OCI-M2 (cell line): Measurements from ENCODE around the gene FAM78B.

Source experiments
- DNase-seq: peaks from one replicate; lab custom pipeline; 2025; ENCODE audit not compliant: unreplicated experiment; lab: John Stamatoyannopoulos, UW

Gene FAM78B

GRCh38 chr1:166120281-166120680 lies 46.5 kb downstream of the FAM78B start:
- DNase-seq: no peak

- DNase-seq: no peak
These were observed 47.3 kb downstream of the FAM78B start for GRCh38 chr1:166119471-166119965.

DNA sequence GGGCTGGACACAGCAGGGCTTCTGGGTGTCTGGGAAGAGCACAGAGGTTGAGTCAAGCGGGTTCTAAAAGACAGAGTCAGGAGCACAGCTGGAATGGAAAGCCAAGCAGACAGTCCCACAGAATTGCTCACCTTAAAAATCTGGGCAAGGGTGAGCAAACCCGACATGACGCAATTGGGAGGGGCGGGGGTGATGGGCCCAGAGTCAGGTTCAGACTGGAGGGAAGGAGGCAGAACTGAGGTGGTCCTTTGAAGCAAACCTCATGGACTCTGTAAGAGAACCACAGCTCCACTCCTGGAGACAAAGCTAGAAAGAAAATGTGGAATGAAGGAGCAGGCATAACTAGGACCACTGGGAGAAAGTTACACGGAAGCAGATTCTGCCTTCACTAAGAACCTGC lies 49.0 kb downstream of the FAM78B start:
- no peak for DNase-seq

DNA sequence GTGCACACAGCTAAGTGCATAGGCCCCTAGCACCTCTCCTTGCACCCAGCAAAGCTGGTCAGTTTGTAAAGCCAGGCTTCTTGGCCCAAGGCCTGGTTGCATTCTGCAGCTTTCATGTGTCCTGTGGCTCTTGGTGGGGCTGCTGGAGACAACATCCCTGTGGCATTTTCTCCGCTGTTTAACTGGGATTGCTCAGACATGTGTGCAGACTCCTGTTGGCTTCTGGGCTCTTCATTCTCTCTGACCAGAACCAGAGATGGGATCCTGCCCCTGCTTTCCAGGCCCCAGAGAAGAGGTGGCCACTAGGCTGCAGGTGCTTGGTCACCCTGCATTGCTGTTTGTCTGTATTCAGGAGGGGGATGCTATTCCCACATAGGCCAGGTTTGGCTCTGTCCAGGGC lies 50.8 kb downstream of the FAM78B start:
- no peak for DNase-seq

- no peak for DNase-seq
These were observed 52.4 kb downstream of the FAM78B start for GRCh38 chr1:166114419-166114818.

- no peak for DNase-seq
These were observed 53.2 kb downstream of the FAM78B start for GRCh38 chr1:166113630-166114029.

GRCh38 chr1:166113031-166113430 lies 53.8 kb downstream of the FAM78B start:
- no peak for DNase-seq

GRCh38 chr1:166112425-166112824 lies 54.4 kb downstream of the FAM78B start:
- no peak for DNase-seq

DNA sequence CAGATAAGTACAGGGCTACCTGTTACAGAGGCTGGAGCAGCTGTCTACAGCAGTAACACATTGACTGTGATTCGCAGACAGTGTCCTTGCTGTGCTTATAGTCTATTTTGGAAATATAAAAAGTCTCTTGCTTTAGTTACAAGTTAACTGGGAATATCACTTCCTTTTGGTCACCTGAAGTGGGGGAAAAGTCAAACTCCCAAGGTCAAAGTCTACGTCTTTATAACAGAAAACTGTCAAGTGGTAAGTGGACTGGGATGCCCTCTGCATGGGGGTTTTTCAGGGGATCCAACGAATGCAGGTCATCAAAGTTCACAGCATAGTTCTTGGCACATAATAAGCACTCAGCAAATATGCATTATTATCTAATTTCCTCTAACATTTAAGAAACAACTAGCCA lies 55.4 kb downstream of the FAM78B start:
- DNase-seq: no peak

- DNase-seq: no peak
These were observed 76.6 kb downstream of the FAM78B start for GRCh38 chr1:166090244-166090643.

DNA sequence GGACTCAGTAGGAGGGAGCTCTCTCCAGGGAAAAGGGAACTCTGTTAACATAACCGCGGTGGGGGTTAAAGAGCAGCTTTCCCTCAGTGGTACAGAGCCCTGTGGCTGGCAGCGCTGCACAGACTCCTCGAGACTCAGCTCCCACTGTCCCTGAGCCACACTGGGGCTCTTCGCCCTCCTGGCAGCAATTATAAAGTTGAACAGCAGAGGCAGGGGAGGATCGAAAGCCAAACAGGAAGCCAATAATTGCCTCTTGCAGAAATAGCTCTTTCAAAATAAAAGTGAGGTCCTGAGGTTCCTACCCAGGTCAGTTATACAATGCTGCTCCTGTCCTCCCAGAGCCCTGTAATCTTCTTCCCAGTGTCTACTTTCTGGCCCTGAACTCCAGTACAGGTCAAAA lies 77.0 kb downstream of the FAM78B start:
- DNase-seq: no peak

DNA sequence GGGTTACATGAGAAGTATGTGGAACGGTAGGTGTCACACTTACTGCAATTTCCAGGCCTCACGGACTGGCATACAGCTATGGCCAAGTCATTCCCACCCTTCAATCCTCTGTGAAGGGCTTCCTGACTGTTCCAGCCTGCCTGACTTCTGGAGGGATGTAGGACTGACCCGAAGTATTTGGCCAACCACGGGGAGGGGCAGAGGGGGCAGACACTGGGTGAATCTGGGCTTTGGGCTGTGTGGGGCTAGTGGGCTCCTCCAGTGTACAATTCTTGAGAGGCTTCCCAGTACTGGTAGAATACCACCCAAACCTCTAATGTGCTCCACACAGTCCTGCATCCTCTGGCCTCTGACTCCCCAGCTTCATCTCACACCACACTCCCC lies 78.2 kb downstream of the FAM78B start:
- no peak for DNase-seq

DNA sequence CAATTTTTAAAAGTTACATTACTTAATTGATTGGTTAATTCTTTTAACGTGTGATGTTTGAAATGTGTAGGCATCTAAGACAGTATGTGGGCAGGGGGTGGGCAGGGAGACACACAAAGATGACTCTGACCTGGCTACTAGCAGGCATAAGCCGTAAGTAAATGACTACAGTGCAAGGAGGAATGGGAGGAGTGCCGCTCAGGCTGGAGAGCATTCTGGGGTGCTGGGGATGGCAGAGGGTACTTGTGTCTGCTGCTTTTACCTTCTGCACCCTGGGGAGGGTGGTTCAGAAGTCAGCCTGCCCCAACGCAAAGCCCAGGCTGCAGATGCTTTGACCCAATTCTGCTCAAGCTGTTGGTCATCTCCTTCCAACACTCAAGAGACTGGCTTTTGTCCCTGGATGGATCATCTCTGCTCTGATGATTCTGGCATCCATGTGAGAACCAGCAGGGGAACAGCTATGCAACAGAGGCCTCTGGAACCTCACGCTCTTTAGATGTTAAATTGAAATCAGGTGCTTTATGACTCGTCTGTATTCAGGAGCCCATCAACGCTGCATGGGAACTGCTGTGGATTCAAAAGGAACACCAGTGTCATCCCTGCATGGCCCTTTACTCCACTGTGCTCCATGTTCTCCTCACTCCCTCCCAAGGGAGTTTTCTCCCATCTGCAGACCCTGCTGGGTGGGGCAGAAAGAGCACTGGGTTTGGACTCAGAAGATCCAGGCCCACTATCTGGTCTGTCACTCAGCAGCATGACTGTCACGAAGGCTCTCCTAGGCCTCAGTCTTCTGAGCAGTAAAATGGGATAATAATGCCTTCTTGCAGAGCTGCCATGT lies 78.8 kb downstream of the FAM78B start:
- no peak for DNase-seq

- no peak for DNase-seq
These were observed 80.5 kb downstream of the FAM78B start for GRCh38 chr1:166086113-166086883.

DNA sequence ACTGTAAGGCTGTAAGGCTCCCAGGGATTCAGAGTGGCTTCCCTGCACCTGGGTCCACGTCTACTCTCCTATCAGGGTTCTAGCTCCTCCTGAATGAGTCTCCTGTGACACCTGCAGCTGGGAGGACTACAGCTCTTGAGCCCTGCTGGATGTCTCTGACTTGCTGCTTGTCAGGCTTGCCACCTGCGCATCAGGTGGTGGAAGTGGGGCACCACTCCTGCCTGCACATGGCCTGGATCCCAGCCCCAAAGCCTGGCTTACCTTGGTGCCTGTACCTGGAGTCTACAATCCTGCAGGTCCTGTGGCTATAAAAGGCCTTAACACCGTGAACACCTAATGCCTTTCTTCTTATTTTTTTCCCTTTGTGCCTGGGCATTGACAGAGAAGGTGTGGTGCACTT lies 82.2 kb downstream of the FAM78B start:
- DNase-seq: no peak

DNA sequence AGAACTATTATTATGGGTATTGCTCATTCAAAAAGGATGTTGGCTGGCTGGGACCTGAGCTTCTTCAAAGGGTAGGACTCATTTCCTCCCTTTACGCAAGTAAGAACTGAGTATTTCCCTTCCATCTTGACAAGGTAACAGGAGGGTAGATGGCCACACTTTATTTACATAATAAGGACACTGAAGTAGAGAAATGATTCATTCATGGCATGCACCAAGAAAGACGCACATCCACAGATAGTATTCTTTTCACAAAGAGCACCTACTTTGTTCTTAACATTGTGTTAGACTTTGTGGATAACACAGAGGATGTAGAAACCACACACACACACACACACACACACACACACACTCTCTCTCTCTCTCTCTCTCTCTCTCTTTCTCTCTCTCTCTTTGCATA lies 82.9 kb downstream of the FAM78B start:
- no peak for DNase-seq

DNA sequence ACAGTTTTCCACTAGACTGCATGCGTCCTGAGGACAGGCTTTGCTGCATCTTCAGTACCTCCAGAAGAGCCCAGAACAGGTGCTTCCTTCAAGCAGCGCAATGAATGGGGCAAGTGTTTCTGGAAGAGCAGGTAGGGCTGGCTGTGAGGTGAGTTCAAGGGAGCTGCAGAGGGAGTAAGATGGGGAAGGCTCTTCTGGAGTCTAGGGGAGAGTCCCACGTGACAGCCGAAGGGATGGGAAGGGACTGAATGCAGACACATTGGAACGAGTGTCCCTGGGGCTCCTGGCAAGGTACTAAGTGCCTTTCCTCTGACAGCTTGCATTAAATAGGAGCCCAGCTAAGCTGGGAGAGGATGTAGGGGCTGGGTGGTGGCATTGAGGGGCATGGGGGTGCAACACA lies 84.2 kb downstream of the FAM78B start:
- no peak for DNase-seq

DNA sequence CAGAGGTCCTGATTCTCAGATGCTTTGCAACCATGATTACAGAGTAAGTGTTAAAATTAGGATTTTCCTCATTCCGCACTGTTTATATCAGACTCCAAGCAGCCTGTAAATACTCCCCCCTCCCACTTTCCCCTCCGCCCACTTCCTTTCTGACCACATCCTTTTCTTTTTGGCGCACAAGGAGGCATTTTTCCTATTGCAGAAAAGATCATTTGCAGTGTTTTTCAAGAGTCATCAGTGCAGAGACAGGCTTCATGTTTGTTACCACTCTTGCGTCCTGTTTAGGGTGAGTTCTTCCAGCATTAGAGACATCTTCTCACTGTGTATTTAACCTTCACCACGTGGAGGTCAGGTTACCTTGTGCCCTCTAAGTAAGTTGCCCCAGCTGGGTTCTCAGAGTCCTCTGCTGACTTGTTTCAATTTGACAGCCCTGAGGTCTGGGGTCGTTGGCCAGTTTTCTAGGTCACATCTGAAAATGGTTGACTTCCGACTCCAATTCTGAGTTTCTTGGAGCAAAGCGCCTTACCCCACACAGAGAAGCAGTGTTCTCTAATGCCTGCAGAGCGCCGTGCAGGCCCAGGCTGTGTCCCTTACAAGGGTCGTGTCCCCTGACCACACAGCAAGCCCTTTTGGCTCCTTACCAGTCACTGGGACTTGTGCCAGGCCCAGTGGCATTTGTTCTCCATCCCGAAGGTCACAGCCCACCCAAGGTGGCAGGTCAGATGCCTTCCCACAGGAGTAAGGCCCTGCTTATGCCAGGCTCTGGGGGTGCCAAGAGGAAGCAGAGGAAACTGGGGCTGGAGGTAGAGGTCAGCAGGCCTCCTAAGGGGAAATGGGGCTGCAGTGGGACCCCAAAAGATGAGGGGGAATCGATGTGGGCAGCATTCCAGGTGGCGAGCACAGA lies 85.6 kb downstream of the FAM78B start:
- no peak for DNase-seq

DNA sequence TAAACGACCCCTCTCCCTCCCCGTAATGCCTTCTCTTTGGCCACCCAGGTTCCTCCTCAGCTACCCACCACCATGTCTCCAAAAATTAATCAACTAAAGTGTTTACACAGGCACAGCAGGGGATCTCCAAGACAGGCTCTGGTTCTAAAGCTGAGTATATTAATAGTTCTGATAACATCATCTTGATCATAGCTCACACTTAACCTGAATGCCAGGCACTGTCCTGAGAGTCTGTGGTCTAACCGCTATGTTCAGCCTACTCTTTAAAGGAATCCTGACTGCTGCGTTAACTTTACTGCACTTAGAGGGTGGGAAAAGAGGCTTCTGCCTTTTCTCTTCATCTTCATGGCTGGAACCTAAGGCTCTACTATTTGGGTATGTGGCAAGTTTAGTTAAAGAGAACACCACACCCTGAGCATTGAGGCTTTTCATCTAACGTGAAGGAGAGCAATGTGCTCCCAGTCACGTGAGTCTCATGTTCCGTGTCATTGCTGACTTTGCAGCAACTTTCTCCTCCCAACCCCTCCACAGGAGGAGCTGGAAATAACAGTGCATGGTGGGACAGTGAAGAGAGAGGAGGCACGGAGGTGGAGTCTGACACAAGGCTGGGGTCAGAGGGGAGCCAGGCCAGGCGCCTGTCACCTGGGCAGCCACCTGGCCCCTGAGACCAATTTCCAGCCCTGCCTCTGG lies 86.4 kb downstream of the FAM78B start:
- DNase-seq: no peak

GRCh38 chr1:166079276-166079675 lies 87.5 kb downstream of the FAM78B start:
- DNase-seq: no peak

DNA sequence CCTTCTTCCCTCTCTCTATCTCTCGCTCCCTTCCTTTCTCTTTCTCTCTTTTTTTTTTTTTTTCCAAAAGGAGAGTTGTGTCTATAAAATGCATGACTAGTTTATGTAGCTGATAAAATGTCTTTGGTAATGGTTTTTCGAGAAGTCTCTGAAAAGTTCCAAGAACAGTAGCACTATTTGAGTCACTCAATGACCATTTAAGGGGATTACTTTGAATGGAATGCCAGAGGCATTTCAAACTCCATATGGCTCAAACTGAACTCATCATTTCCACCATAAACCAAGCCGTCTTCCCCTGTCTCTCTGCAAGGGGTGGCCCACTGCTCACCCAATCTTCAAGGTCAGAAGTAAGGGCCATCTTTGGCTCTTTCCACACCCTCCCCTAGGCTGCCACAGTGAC lies 93.3 kb downstream of the FAM78B start:
- DNase-seq: no peak
